K562 (cell line): Measurements from ENCODE around the gene STEAP2. TPM values are rescaled to one million over a fixed set of nuclear protein-coding genes. Genes with fewer than 3 reads are reported as not detected.

Experiments used
- ATAC-seq: fragments of 200-7000 bp; cut with Tn5 transposase; 3 replicates; pipeline ENCODE4 v1.9.1; 2020; ENCODE audit warnings: moderate library complexity
- BruUV-seq: library from RNA; stranded (reverse); fragments of 400-500 nt; replicated peaks from 2 replicates; lab custom pipeline; 2021; lab: Mats Ljungman, UMichigan
- CTCF ChIA-PET: fragments of 300-600 bp; formaldehyde crosslinking; extraction: SDS; loops from one replicate; lab custom pipeline; 2021; ENCODE audit warnings: low intra/inter-chr PET ratio; lab: Yijun Ruan, JAX
- POLR2A ChIA-PET: fragments of 300-600, 350-650 bp; sonication (Branson Sonifier 250); formaldehyde crosslinking; extraction: SDS; loops from one replicate; lab custom pipeline; 2021; ENCODE audit warnings: antibody characterized with exemption, inconsistent platforms; lab: Yijun Ruan, JAX
- DNase-seq, 4 experiments: peaks; one replicate each; pipeline versions ENCODE4 v3.0.0 to v3.0.0-alpha.2; 2011 to 2018; ENCODE audit warnings: low spot score in 3 of 4, mixed read lengths in 3 of 4; ENCODE audit errors: extremely low read depth in 1 of 4
- FAIRE-seq: peaks from 2 replicates; lab custom pipeline; 2011; peaks lifted over from hg19 to GRCh38; lab: Jason Lieb, UNC
- H2AFZ ChIP-seq: 2 replicates; pipeline ENCODE4 v1.6.0; 2011; ENCODE audit warnings: low read depth, low read length, control low read depth, inconsistent platforms
- H3K27ac ChIP-seq: fragments of 200-600 bp; 3 replicates; pipeline ENCODE4 v1.8.0; 2011; ENCODE audit warnings: low read depth, mild to moderate bottlenecking, control low read depth, inconsistent platforms, low read length, moderate library complexity, mixed read lengths; ENCODE audit errors: extremely low read depth
- H3K27me3 ChIP-seq, 2 experiments: fragments of 300-600 bp in 1 of 2; 2 replicates in 1 of 2; 3 replicates in 1 of 2; pipeline versions ENCODE4 v1.6.0 to v1.8.0; 2011; ENCODE audit warnings: inconsistent platforms in 2 of 2, low read length in 2 of 2, mild to moderate bottlenecking in 1 of 2, mixed read lengths in 1 of 2, moderate library complexity in 1 of 2; ENCODE audit not compliant: control insufficient read depth in 2 of 2, insufficient read depth in 2 of 2
- H3K36me3 ChIP-seq: fragments of 300-600 bp; 3 replicates; pipeline ENCODE4 v1.8.0; 2011; ENCODE audit warnings: mild to moderate bottlenecking, low read length, inconsistent platforms; ENCODE audit not compliant: control insufficient read depth, insufficient read depth
- H3K4me1 ChIP-seq, 2 experiments: fragments of 200-600 bp in 1 of 2; replicated peaks in 1 of 2; 2 replicates in 1 of 2; 3 replicates in 1 of 2; pipeline versions ENCODE4 v1.5.1 to v1.8.0; 2011; ENCODE audit warnings: inconsistent platforms in 2 of 2, low read length in 2 of 2, mild to moderate bottlenecking in 1 of 2, mixed read lengths in 1 of 2, moderate library complexity in 1 of 2; ENCODE audit not compliant: control insufficient read depth in 2 of 2, insufficient read depth in 2 of 2
- H3K4me2 ChIP-seq: 2 replicates; pipeline ENCODE4 v1.6.1; 2011; ENCODE audit warnings: low read length, control low read depth, inconsistent platforms, mixed read lengths; ENCODE audit not compliant: insufficient read depth
- H3K4me3 ChIP-seq: fragments of 200-600 bp; sonication (generic), shearing (Covaris generic); 2 replicates; pipeline ENCODE4 v1.5.1; 2016; ENCODE audit warnings: control low read depth, inconsistent platforms
- H3K79me2 ChIP-seq: fragments of 200-600 bp; 3 replicates; pipeline ENCODE4 v1.8.0; 2011; ENCODE audit warnings: low read length, inconsistent platforms; ENCODE audit not compliant: control insufficient read depth, insufficient read depth
- H3K9ac ChIP-seq, 2 experiments: 2 replicates each; pipeline versions ENCODE4 v1.6.0 to v1.6.1; 2011; ENCODE audit warnings: low read depth in 2 of 2, low read length in 2 of 2, control low read depth in 1 of 2, inconsistent platforms in 1 of 2, mild to moderate bottlenecking in 1 of 2, mixed read lengths in 1 of 2; ENCODE audit not compliant: insufficient read depth in 1 of 2
- H3K9me1 ChIP-seq: one replicate; pipeline ENCODE4 v1.6.0; 2011; ENCODE audit warnings: inconsistent platforms, mild to moderate bottlenecking, low read length, moderate library complexity; ENCODE audit not compliant: control insufficient read depth, insufficient read depth
- H3K9me3 ChIP-seq: replicated peaks from 2 replicates; pipeline ENCODE4 v1.5.1; 2011; ENCODE audit warnings: low read depth, low read length, inconsistent platforms; ENCODE audit not compliant: control insufficient read depth, insufficient read depth
- H4K20me1 ChIP-seq: replicated peaks from 2 replicates; pipeline ENCODE4 v1.6.1; 2011; ENCODE audit warnings: low read length, inconsistent platforms, mixed read lengths; ENCODE audit not compliant: control insufficient read depth, insufficient read depth
- KLF10 ChIP-seq: fragments of 250-450 bp; sonication (Bioruptor Pico); IDR thresholded peaks from 2 replicates; pipeline ENCODE4 v1.6.1; 2021; ENCODE audit warnings: matching md5 sums
- MXI1 ChIP-seq: IDR thresholded peaks from 2 replicates; pipeline ENCODE4 v1.6.1; 2011; ENCODE audit warnings: low read depth, mild to moderate bottlenecking, improper control_type of control experiment, low read length
- NR2C1 ChIP-seq, 2 experiments: fragments of 450-650 bp; IDR thresholded peaks; 2 replicates each; pipeline ENCODE4 v1.6.1; 2017; ENCODE audit warnings: mild to moderate bottlenecking in 2 of 2, antibody characterized with exemption in 1 of 2, inconsistent platforms in 1 of 2, missing compliant biosample characterization in 1 of 2, missing genetic modification characterization in 1 of 2
- PHF20 ChIP-seq: fragments of 450-650 bp; IDR thresholded peaks from 2 replicates; pipeline ENCODE4 v1.6.1; 2018; ENCODE audit not compliant: partially characterized antibody
- PHF21A ChIP-seq: fragments of 450-650 bp; IDR thresholded peaks from 2 replicates; pipeline ENCODE4 v1.6.1; 2017; ENCODE audit warnings: low read depth, borderline replicate concordance
- PML ChIP-seq: IDR thresholded peaks from 2 replicates; pipeline ENCODE4 v1.6.1; 2012; ENCODE audit warnings: low read length, inconsistent platforms
- POLR2AphosphoS5 ChIP-seq: IDR thresholded peaks from 2 replicates; pipeline ENCODE4 v1.6.1; 2011; ENCODE audit warnings: mild to moderate bottlenecking, low read depth, low read length, moderate library complexity; ENCODE audit not compliant: control insufficient read depth, insufficient read depth
- SMAD1 ChIP-seq: fragments of 150-350 bp; IDR thresholded peaks from 2 replicates; pipeline ENCODE4 v1.6.1; 2014; ENCODE audit warnings: low read length, low read depth; ENCODE audit not compliant: partially characterized antibody
- SRF ChIP-seq, 2 experiments: fragments of 250-450, 450-650 bp in 1 of 2; sonication (Bioruptor Pico) in 1 of 2; sonication (generic) in 1 of 2; formaldehyde crosslinking; IDR thresholded peaks; 2 replicates each; pipeline versions ENCODE4 v1.5.0 to v1.5.1; 2020 to 2022; ENCODE audit warnings: mild to moderate bottlenecking in 1 of 2, missing genetic modification reagents in 1 of 2
- ZEB2 ChIP-seq: fragments of 450-650 bp; IDR thresholded peaks from 2 replicates; pipeline ENCODE4 v1.6.1; 2016
- ZNF12 ChIP-seq: sonication (generic); formaldehyde crosslinking; IDR thresholded peaks from 2 replicates; pipeline ENCODE4 v1.4.0; 2020; ENCODE audit warnings: mild to moderate bottlenecking, missing genetic modification reagents
- ZNF436 ChIP-seq: fragments of 250-450, 450-650 bp; sonication (Bioruptor Pico); formaldehyde crosslinking; IDR thresholded peaks from 2 replicates; pipeline ENCODE4 v1.7.0; 2020; ENCODE audit warnings: mild to moderate bottlenecking
- WGBS: fragments of 100-300 bp; shearing (Covaris generic); methylation state at CpG from one replicate; pipeline ENCODE4 v1.1.6; 2016; ENCODE audit warnings: low coverage, mixed read lengths; ENCODE audit not compliant: insufficient coverage; ENCODE audit errors: missing lambda C conversion rate; 5-methylcytosine and 5-hydroxymethylcytosine counted together
- in situ Hi-C: fragments of 300-500 bp; cut with MboI; formaldehyde crosslinking; loops from 4 replicates; pipeline ENCODE4 v1.15.0; 2018; ENCODE audit warnings: inconsistent platforms, mixed read lengths
- intact Hi-C: fragments of 100-400 bp; cut with micrococcal nuclease; formaldehyde crosslinking; loops from 2 replicates; pipeline ENCODE4 v1.14.2; 2022
- polyA plus RNA-seq, 8 experiments: library from polyadenylated mRNA; depleted of rRNA in 4 of 8; stranded (reverse) in 5 of 8; unstranded in 3 of 8; fragments of >200 nt; fragmentation: Nextera tagmentation in 2 of 8; fragmentation: Illumina TruSeq in 1 of 8; extraction: Ambion mirVana in 2 of 8; extraction: Trizol in 1 of 8; gene quantifications; 2 replicates each; pipeline versions ENCODE4 v1.2.1 to v1.2.3, GENCODE V29; 2011 to 2014; ENCODE audit warnings: inconsistent platforms in 1 of 8, missing spikeins in 1 of 8
- total RNA-seq, 7 experiments: library from RNA; depleted of rRNA in 6 of 7; stranded (reverse); fragments of >200 nt in 6 of 7; fragmentation: Illumina TruSeq in 2 of 7; extraction: Trizol in 2 of 7; gene quantifications; 2 replicates each; pipeline versions ENCODE4 v1.2.1 to v1.2.3, GENCODE V29; 2011 to 2021; ENCODE audit warnings: low replicate concordance in 1 of 7
- TF ChIP-seq, protein P1 (sequence below): fragments of 450-650 bp; conservative IDR thresholded peaks from 2 replicates; pipeline ENCODE4 v1.6.1; 2016; ENCODE audit warnings: missing genetic modification characterization, low read depth, mild to moderate bottlenecking, missing compliant biosample characterization, moderate library complexity
- TF ChIP-seq, protein P2 (sequence below): conservative IDR thresholded peaks from 2 replicates; pipeline ENCODE4 v1.6.1; 2011; ENCODE audit warnings: low read depth, mild to moderate bottlenecking, low read length; ENCODE audit not compliant: control insufficient read depth

The STEAP2 gene
- total and polyA plus RNA-seq, 9 of the 15 experiments (the other 6 are each of a cell fraction or from before 2014, with no cell fraction given), result 0.02 to 0.03 TPM; not detected in 7

- no peak for FAIRE-seq
- DNase-seq, result no peak
- no peak overlapping the region for H3K27ac ChIP-seq
- no peaks in the 10 kb centered on the region for H3K9me3 ChIP-seq
- H3K9me1 ChIP-seq, result no peaks in the 10 kb centered on the region
- H3K9ac ChIP-seq, result no peak overlapping the region
- no peaks in the 10 kb centered on the region for H4K20me1 ChIP-seq
- H3K4me1 ChIP-seq, result no peaks in the 10 kb centered on the region
- no TSS peak for BruUV-seq
- intact Hi-C loops (no loop called here), in situ Hi-C loops (no loop called here)
- no peaks in the 10 kb centered on the region for H3K36me3 ChIP-seq
- WGBS, result 2% methylated on average over 3 of the region's 3 CpGs
- H3K4me2 ChIP-seq, result no peak overlapping the region
- ATAC-seq, result no peak
- no peaks in the 10 kb centered on the region for H3K79me2 ChIP-seq
- TF ChIP-seq PML, result no peak
- TF ChIP-seq PHF20, result no peak
- no peak for TF ChIP-seq MXI1
- no peak for TF ChIP-seq KLF10 (CRISPR knock-in tag)
- TF ChIP-seq PHF21A, result no peak
- no peak for TF ChIP-seq POLR2AphosphoS5
- TF ChIP-seq ZNF12 (CRISPR knock-in tag), result no peak
- H3K4me3 ChIP-seq, result no peak overlapping the region
- no peaks in the 10 kb centered on the region; a peak in 1 of 5 replicates for H3K27me3 ChIP-seq
- ChIA-PET POLR2A (no interaction called here), CTCF (no interaction called here)
- no peak overlapping the region for H2AFZ ChIP-seq
Observed at GRCh38 chr7:90266808-90267207, 55.3 kb downstream of the STEAP2 start.

DNA sequence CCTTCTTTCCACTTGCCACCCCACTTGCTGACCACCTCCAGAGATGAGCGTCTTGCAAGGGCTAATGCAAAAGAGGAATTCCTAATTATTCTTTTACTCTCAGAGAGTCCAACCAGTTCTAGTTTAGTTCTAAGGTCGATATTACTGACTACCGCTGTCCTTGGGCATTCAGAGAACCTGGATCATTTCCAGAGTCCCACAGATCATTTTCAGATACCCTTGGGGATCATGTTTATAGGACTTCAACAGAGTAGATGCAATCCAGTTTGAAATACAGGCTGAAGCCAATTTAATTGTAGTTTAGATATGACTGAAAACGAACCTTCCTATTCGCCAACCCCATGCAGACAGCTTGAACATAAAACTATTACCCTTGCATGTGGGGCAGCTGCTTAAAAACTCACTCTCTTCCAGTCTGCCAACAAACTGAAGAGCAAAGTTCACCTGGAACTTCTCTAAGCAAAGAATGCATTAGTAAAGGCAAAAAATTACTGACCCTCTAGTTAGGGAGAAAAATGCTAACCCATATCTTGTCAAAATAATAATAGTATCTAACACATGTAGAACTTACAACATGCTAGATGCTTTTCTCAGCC lies 55.8 kb downstream of the STEAP2 start:
- Histone ChIP-seq H3K4me2 (no peak overlapping the region), H3K27me3 (no peaks in the 10 kb centered on the region; a peak in 1 of 5 replicates), H3K9me1 (no peaks in the 10 kb centered on the region), H3K36me3 (no peaks in the 10 kb centered on the region), H4K20me1 (no peaks in the 10 kb centered on the region), H2AFZ (no peak overlapping the region), H3K79me2 (no peaks in the 10 kb centered on the region), H3K9ac (no peak overlapping the region), H3K9me3 (no peaks in the 10 kb centered on the region), H3K4me3 (no peak overlapping the region), H3K4me1 (no peaks in the 10 kb centered on the region), H3K27ac (no peak overlapping the region)
- in situ Hi-C loops (no loop called here), intact Hi-C loops (no loop called here)
- no TSS peak for BruUV-seq
- ChIA-PET CTCF (no interaction called here), POLR2A (no interaction called here)
- ATAC-seq (no peak), FAIRE-seq (no peak), DNase-seq (no peak)
- WGBS, result 0% methylated on average over 5 of the region's 5 CpGs
- TF ChIP-seq, protein P1, sequence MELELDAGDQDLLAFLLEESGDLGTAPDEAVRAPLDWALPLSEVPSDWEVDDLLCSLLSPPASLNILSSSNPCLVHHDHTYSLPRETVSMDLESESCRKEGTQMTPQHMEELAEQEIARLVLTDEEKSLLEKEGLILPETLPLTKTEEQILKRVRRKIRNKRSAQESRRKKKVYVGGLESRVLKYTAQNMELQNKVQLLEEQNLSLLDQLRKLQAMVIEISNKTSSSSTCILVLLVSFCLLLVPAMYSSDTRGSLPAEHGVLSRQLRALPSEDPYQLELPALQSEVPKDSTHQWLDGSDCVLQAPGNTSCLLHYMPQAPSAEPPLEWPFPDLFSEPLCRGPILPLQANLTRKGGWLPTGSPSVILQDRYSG (tag), result no peak
- TF ChIP-seq SMAD1, result no peak
- no peak for TF ChIP-seq ZEB2
- TF ChIP-seq SRF (CRISPR knock-in tag; IDR thresholded peaks at IDR 0.05), result no peak
- no peak for TF ChIP-seq NR2C1 (IDR thresholded peaks at IDR 0.05)
- TF ChIP-seq NR2C1 (tag; IDR thresholded peaks at IDR 0.05), result no peak
- TF ChIP-seq, protein P2, sequence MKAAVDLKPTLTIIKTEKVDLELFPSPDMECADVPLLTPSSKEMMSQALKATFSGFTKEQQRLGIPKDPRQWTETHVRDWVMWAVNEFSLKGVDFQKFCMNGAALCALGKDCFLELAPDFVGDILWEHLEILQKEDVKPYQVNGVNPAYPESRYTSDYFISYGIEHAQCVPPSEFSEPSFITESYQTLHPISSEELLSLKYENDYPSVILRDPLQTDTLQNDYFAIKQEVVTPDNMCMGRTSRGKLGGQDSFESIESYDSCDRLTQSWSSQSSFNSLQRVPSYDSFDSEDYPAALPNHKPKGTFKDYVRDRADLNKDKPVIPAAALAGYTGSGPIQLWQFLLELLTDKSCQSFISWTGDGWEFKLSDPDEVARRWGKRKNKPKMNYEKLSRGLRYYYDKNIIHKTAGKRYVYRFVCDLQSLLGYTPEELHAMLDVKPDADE, result no peak
- TF ChIP-seq ZNF436 (CRISPR knock-in tag), result no peak
